GM12801 (cell line): Measurements from ENCODE around the gene USB1.

ENCODE experiments used
- TF ChIP-seq, protein P1 (sequence below): IDR thresholded peaks from one replicate; pipeline ENCODE4 v1.5.1; 2011; ENCODE audit warnings: control low read depth; ENCODE audit not compliant: insufficient read length; ENCODE audit errors: extremely low read depth

The USB1 gene

GRCh38 chr16:57970319-57970718, 30.9 kb upstream of the USB1 start:
- TF ChIP-seq, protein P1, sequence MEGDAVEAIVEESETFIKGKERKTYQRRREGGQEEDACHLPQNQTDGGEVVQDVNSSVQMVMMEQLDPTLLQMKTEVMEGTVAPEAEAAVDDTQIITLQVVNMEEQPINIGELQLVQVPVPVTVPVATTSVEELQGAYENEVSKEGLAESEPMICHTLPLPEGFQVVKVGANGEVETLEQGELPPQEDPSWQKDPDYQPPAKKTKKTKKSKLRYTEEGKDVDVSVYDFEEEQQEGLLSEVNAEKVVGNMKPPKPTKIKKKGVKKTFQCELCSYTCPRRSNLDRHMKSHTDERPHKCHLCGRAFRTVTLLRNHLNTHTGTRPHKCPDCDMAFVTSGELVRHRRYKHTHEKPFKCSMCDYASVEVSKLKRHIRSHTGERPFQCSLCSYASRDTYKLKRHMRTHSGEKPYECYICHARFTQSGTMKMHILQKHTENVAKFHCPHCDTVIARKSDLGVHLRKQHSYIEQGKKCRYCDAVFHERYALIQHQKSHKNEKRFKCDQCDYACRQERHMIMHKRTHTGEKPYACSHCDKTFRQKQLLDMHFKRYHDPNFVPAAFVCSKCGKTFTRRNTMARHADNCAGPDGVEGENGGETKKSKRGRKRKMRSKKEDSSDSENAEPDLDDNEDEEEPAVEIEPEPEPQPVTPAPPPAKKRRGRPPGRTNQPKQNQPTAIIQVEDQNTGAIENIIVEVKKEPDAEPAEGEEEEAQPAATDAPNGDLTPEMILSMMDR, result no peak

DNA sequence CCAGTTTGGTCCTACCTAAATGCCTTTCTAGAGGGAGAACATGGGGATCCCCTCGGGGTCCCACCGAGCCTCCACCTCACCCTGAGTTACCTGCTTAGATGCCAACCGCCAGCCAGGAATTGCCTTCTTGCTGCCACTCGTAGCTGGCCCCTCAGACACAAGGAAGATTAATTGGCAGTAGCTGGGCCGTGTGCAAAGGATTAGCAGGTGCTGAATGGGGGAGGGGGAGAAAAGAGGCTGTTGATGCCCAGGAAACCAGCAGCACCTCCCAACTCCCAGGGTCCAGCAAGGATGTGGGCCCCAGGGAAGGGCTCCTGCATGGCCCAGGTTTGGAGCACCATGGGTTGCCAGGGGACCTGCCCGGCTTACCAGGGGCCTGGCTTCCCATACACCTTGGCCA, 30.2 kb upstream of the USB1 start, which contains the start of gene CNGB1:
TSS of gene CNGB1 (minus strand) at position 159 of the 400 bp plus-strand sequence. CDS start 3,842 bp downstream, outside the sequence.
- TF ChIP-seq, protein P1, result no peak

DNA sequence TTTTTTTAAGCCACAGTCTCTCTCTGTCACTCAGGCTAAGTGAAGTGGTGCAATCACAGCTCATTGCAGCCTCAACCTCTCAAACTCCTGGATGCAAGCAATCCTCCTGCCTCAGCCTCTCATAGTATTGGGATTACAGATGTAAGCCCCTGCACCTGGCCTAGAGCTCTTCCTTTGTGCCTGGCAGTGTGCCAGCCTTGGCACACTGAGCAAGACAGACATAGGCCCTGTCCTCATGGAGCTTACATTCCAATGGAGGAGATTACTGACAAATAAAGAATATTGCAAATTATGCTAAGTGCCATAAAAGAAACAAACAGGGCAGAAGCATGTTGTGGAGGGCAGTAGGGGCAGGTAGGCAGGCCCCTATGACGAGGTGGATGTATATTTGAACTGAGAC, 29.4 kb upstream of the USB1 start:
- TF ChIP-seq, protein P1, result no peak

DNA sequence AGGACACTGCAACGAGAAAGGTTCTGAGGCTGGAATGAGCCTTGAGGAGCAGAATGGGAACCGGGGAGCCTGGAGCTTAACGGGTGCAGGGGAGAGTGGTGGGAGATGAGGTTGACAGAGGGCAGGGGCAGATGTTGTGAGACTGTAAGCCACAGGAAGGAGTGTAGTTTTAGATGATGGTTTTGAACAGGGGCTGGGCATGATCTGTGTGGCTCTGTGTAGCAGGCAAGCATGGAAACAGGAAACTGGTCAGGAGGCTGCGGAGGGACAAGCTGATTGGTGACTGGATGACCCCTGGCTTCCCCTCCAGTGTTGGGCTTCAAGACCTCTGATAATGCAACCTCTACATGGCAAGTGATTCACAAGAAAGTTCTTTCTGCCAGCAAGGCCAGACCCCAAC, 28.9 kb upstream of the USB1 start:
- TF ChIP-seq, protein P1, result no peak

DNA sequence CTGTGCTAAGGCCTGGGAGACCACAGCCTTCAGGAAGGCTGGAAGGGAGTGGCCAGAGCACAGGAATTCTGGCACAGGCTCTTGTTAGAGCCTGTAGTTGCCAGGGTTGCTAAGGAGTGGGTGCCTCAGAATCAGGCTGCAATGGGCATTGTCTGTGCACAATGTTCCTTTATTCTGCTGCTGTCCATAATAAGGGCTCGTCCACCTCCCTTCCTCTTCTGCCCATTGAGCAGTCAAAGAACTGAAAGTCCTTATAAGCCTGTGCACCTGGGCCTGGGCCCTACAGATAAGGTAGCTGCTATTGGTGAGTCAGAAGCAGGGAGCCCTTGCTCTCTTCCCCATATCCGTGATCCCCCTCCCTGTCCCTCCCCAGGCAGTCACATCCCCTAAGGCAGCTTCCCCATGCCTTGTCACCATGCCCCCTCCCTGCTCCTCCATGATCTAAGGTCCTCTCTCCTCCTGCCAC, 24.8 kb upstream of the USB1 start:
- TF ChIP-seq, protein P1, result no peak

DNA sequence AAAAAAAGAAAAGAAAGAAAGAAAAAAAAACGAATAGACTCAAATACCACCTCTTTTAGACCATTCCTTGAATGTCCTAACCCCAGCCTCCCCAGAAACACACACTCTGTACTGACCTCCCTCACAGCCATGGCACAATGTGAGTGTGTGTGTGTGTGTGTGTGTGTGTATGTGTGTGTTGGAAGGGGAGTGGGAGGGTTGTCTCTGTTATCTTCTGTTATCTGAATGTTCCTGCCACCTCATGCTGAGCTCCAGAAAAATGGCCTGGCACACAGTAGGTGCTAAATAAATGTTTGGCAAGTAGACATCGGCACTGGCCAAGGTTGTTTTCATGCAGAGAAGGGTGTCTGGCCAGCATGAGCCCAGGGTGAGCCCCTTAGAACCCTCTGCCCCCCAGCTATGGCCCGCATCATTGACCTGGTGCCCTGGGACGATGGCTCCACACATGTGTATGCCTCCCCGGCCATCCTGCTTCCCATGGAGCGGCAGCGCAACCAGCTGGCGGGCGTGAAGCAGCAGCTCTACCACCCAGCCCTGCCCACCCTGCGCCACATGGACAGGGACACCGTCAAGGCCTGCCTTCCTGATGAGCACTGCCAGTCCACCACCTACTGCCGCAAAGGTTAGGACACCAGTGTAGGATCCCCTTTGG, 23.7 kb upstream of the USB1 start:
- TF ChIP-seq, protein P1, result no peak

DNA sequence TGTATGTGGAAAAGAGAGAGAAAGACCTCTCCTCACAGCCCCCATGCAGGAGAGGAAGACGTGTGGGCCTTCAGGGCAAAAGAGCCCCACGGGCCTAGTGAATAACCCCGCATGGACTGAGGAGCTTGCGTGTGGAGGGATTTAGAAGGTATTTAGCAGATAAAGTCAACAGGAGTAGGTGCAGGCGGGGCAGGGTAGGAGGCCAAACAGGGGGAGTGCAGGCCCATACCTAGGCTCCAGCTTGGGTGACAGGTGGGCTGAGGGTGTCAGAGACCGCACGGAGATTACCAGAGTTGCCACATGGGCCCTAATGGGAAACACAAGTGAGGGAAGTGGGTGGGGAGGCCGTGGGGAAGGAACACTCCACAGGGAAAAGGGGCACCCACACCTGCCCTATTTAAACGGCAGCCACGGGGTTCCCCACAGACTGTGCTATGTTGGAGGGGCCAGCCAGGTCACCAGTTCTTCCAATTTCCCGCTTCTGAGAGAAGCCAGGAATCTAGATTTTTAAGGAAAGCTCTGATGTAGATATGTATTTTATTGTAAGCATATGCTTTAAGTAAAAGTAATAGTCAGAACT, 22.1 kb upstream of the USB1 start:
- TF ChIP-seq, protein P1, result no peak
